GM23338 (cell line): ENCODE results near the gene HHIPL1. TPM values are rescaled to one million over a fixed set of nuclear protein-coding genes. Genes with fewer than 3 reads are reported as not detected.

ENCODE experiments used
- ATAC-seq: fragments of 200-7000 bp; cut with Tn5 transposase; 3 replicates; pipeline ENCODE4 v1.9.1; 2020
- DNase-seq: peaks from one replicate; pipeline ENCODE4 v3.0.0-alpha.2; 2015; ENCODE audit warnings: low spot score
- H2AFZ ChIP-seq: fragments of 200-600 bp; sonication (generic); 2 replicates; pipeline ENCODE4 v1.8.0; 2016; ENCODE audit warnings: antibody characterized with exemption, mild to moderate bottlenecking, moderate library complexity
- H3F3A ChIP-seq: fragments of 200-600 bp; sonication (generic); replicated peaks from 2 replicates; pipeline ENCODE4 v1.8.0; 2017; ENCODE audit warnings: antibody characterized with exemption, mixed run types, low read depth
- H3K27ac ChIP-seq: fragments of 200-600 bp; sonication (generic); 2 replicates; pipeline ENCODE4 v1.6.1; 2016; ENCODE audit warnings: low read depth
- H3K27me3 ChIP-seq: fragments of 200-600 bp; sonication (generic); 2 replicates; pipeline ENCODE4 v1.8.0; 2016; ENCODE audit warnings: mild to moderate bottlenecking, mixed run types, moderate library complexity; ENCODE audit not compliant: insufficient read depth
- H3K36me3 ChIP-seq: fragments of 200-600 bp; sonication (generic); 2 replicates; pipeline ENCODE4 v1.8.0; 2016; ENCODE audit warnings: mild to moderate bottlenecking; ENCODE audit not compliant: insufficient read depth
- H3K4me1 ChIP-seq: fragments of 200-600 bp; sonication (generic); 2 replicates; pipeline ENCODE4 v1.8.0; 2016; ENCODE audit warnings: mild to moderate bottlenecking, moderate library complexity; ENCODE audit not compliant: insufficient read depth
- H3K4me2 ChIP-seq: fragments of 200-600 bp; sonication (generic); 2 replicates; pipeline ENCODE4 v1.7.1; 2017; ENCODE audit warnings: mixed run types
- H3K4me3 ChIP-seq: fragments of 200-600 bp; sonication (generic); 2 replicates; pipeline ENCODE4 v1.6.1; 2016; ENCODE audit warnings: mixed run types
- H3K79me2 ChIP-seq: fragments of 200-600 bp; sonication (generic); replicated peaks from 2 replicates; pipeline ENCODE4 v1.8.0; 2017; ENCODE audit warnings: mild to moderate bottlenecking; ENCODE audit not compliant: insufficient read depth
- H3K9me2 ChIP-seq: fragments of 200-600 bp; sonication (generic); 2 replicates; pipeline ENCODE4 v1.8.0; 2017; ENCODE audit not compliant: insufficient read depth
- H4K20me1 ChIP-seq: fragments of 200-600 bp; sonication (generic); replicated peaks from 2 replicates; pipeline ENCODE4 v1.8.0; 2017; ENCODE audit warnings: mild to moderate bottlenecking; ENCODE audit not compliant: insufficient read depth
- H3K27ac Mint-ChIP-seq: 2 replicates; pipeline ENCODE4 v1.8.0; 2020; ENCODE audit warnings: inconsistent platforms, mild to moderate bottlenecking, moderate library complexity, mixed read lengths
- H3K27me3 Mint-ChIP-seq: 3 replicates; pipeline ENCODE4 v1.8.0; 2022; ENCODE audit warnings: low read depth, mild to moderate bottlenecking, moderate library complexity, mixed read lengths, inconsistent platforms; ENCODE audit not compliant: insufficient read depth, poor library complexity
- H3K36me3 Mint-ChIP-seq: 3 replicates; pipeline ENCODE4 v1.8.0; 2021; ENCODE audit warnings: low read depth, mild to moderate bottlenecking, inconsistent platforms, moderate library complexity, mixed read lengths
- H3K4me1 Mint-ChIP-seq: 3 replicates; pipeline ENCODE4 v1.8.0; 2020; ENCODE audit warnings: mild to moderate bottlenecking, inconsistent platforms, mixed read lengths
- H3K4me3 Mint-ChIP-seq: 3 replicates; pipeline ENCODE4 v1.8.0; 2021; ENCODE audit warnings: moderate library complexity, mild to moderate bottlenecking, inconsistent platforms, mixed read lengths
- H3K9me3 Mint-ChIP-seq: 3 replicates; pipeline ENCODE4 v1.8.0; 2020; ENCODE audit warnings: moderate library complexity, mild to moderate bottlenecking, inconsistent platforms, mixed read lengths
- CREB1 ChIP-seq: fragments of 250-450 bp; sonication (Bioruptor Pico); IDR thresholded peaks from 2 replicates; pipeline ENCODE4 v1.5.0; 2020; ENCODE audit warnings: low read depth, mild to moderate bottlenecking, moderate library complexity
- CTCF ChIP-seq, 2 experiments: fragments of 200-600 bp in 1 of 2; sonication (generic) in 1 of 2; conservative IDR thresholded peaks; 2 replicates each; pipeline versions ENCODE4 v1.5.1 to v1.6.1; 2016 to 2017; ENCODE audit warnings: antibody characterized with exemption in 2 of 2, low read depth in 2 of 2, mild to moderate bottlenecking in 2 of 2, moderate library complexity in 1 of 2
- ETS1 ChIP-seq: IDR thresholded peaks from 2 replicates; pipeline ENCODE4 v1.6.1; 2016; ENCODE audit warnings: antibody characterized with exemption
- EZH2 ChIP-seq: fragments of 200-600 bp; sonication (generic); IDR thresholded peaks from one replicate; pipeline ENCODE4 v1.8.0; 2017; ENCODE audit warnings: antibody characterized with exemption, mild to moderate bottlenecking, low read depth; ENCODE audit not compliant: unreplicated experiment
- EZH2phosphoT487 ChIP-seq: fragments of 200-600 bp; sonication (generic); IDR thresholded peaks from one replicate; pipeline ENCODE4 v1.8.1; 2018; ENCODE audit warnings: antibody characterized with exemption; ENCODE audit not compliant: unreplicated experiment
- JUNB ChIP-seq: IDR thresholded peaks from one replicate; pipeline ENCODE4 v1.6.1; 2016; ENCODE audit warnings: antibody characterized with exemption; ENCODE audit not compliant: unreplicated experiment
- NANOG ChIP-seq: IDR thresholded peaks from 2 replicates; pipeline ENCODE4 v1.6.1; 2016; ENCODE audit warnings: antibody characterized with exemption, borderline replicate concordance
- POLR2AphosphoS5 ChIP-seq: IDR thresholded peaks from 2 replicates; pipeline ENCODE4 v1.6.1; 2016; ENCODE audit warnings: antibody characterized with exemption, low read depth
- REST ChIP-seq: IDR thresholded peaks from one replicate; pipeline ENCODE4 v1.6.1; 2018; ENCODE audit warnings: antibody characterized with exemption; ENCODE audit not compliant: unreplicated experiment
- STAT1 ChIP-seq: IDR thresholded peaks from one replicate; pipeline ENCODE4 v1.6.1; 2016; ENCODE audit warnings: antibody characterized with exemption; ENCODE audit not compliant: unreplicated experiment
- ZNF114 ChIP-seq: fragments of 250-450 bp; sonication (Bioruptor Pico); IDR thresholded peaks from 2 replicates; pipeline ENCODE4 v1.5.0; 2020; ENCODE audit warnings: mild to moderate bottlenecking, moderate library complexity
- ZNF331 ChIP-seq: fragments of 250-450 bp; sonication (Bioruptor Pico); IDR thresholded peaks from 2 replicates; pipeline ENCODE4 v1.5.0; 2020; ENCODE audit warnings: low read depth, mild to moderate bottlenecking, moderate library complexity
- ZNF462 ChIP-seq: fragments of 250-450 bp; sonication (Bioruptor Pico); IDR thresholded peaks from 2 replicates; pipeline ENCODE4 v1.5.0; 2020; ENCODE audit warnings: mild to moderate bottlenecking, moderate library complexity
- polyA plus RNA-seq: library from polyadenylated mRNA; unstranded; fragments of >200 nt; fragmentation: Nextera tagmentation; extraction: Ambion mirVana; gene quantifications from 2 replicates; pipeline ENCODE4 v1.2.1, GENCODE V29; 2016
- total RNA-seq: library from RNA; depleted of rRNA; stranded (reverse); fragments of >200 nt; shearing (Covaris generic); gene quantifications from 2 replicates; pipeline ENCODE4 v1.2.3, GENCODE V29; 2014

The HHIPL1 gene
- total and polyA plus RNA-seq, 2 experiments from 2014 or later = 1.9 to 2.0 TPM

- H3K4me3 ChIP-seq = no peak overlapping the region
- no peaks in the 10 kb centered on the region for H3K36me3 ChIP-seq
- no peaks in the 10 kb centered on the region for H4K20me1 ChIP-seq
- TF ChIP-seq POLR2AphosphoS5 (no peak), JUNB (no peak), NANOG (no peak), REST (no peak), ZNF331 (CRISPR knock-in tag) (no peak), CREB1 (CRISPR knock-in tag) (no peak), ZNF462 (no peak), EZH2phosphoT487 (no peak), STAT1 (no peak), ZNF114 (no peak), ETS1 (no peak), CTCF (conservative IDR thresholded peaks at IDR 0.05; ENCODE audit: low read depth in 2 of 2) (no peak), EZH2 (no peak)
- Mint-ChIP-seq H3K9me3 (no peaks in the 10 kb centered on the region), H3K36me3 (no peaks in the 10 kb centered on the region), H3K27ac (no peak overlapping the region), H3K27me3 (peaks cover 7% of the 10 kb centered on the region), H3K4me3 (no peak overlapping the region), H3K4me1 (peaks cover 6% of the 10 kb centered on the region)
- H2AFZ ChIP-seq = no peak overlapping the region; the same call in 1 of the 2 replicates
- H3K27me3 ChIP-seq = no peaks in the 10 kb centered on the region
- H3K4me1 ChIP-seq = no peaks in the 10 kb centered on the region
- H3F3A ChIP-seq = no peaks in the 10 kb centered on the region
- DNase-seq (no peak), ATAC-seq (peak; percentile 50)
- no peak overlapping the region for H3K4me2 ChIP-seq
- no peaks in the 10 kb centered on the region for H3K9me2 ChIP-seq
- H3K27ac ChIP-seq = no peak overlapping the region
- H3K79me2 ChIP-seq = no peaks in the 10 kb centered on the region
Observed at GRCh38 chr14:99612738-99613330, 32.1 kb upstream of the HHIPL1 start.
